A549 (cell line): ENCODE data around the gene FAM174C. TPM values are rescaled to one million over a fixed set of nuclear protein-coding genes. Genes with fewer than 3 reads are reported as not detected.

ENCODE experiments used
- ATAC-seq, 2 experiments: fragments of 200-7000 bp in 1 of 2; fragments of >200 bp in 1 of 2; cut with Nextera tagmentation in 1 of 2; cut with Tn5 transposase in 1 of 2; 3 replicates each; pipeline versions ENCODE4 v1.8.0 to v1.9.1; 2018 to 2020; ENCODE audit warnings: mild to moderate bottlenecking in 1 of 2, moderate library complexity in 1 of 2
- CTCF ChIA-PET: fragments of 300-600 bp; sonication (Branson Sonifier 250); formaldehyde crosslinking; extraction: SDS; loops from one replicate; lab custom pipeline; 2021; ENCODE audit warnings: antibody characterized with exemption, inconsistent platforms; lab: Yijun Ruan, JAX
- POLR2A ChIA-PET: fragments of 350-600 bp; formaldehyde crosslinking; extraction: SDS; loops from one replicate; lab custom pipeline; 2021; ENCODE audit warnings: antibody characterized with exemption, inconsistent platforms; lab: Yijun Ruan, JAX
- DNase-seq, 2 experiments: peaks; one replicate each; pipeline versions ENCODE4 v3.0.0 to v3.0.0-alpha.2; 2011 to 2016; ENCODE audit warnings: low read depth in 1 of 2, low spot score in 1 of 2
- FAIRE-seq: peaks from 2 replicates; lab custom pipeline; 2011; peaks lifted over from hg19 to GRCh38; lab: Jason Lieb, UNC
- H3K27ac ChIP-seq, 2 experiments: fragments of >200 bp; sonication (Bioruptor Twin); formaldehyde crosslinking; 3 replicates each; pipeline ENCODE4 v1.5.1; 2016 to 2017
- H3K4me1 ChIP-seq: fragments of >200 bp; sonication (Bioruptor Twin); formaldehyde crosslinking; 3 replicates; pipeline ENCODE4 v1.6.1; 2016
- H3K4me2 ChIP-seq: fragments of >200 bp; sonication (Bioruptor Twin); formaldehyde crosslinking; 3 replicates; pipeline ENCODE4 v1.6.1; 2016
- H3K4me3 ChIP-seq: fragments of >200 bp; sonication (Bioruptor Twin); formaldehyde crosslinking; 3 replicates; pipeline ENCODE4 v1.5.1; 2016
- H3K9me3 ChIP-seq: fragments of >200 bp; sonication (Bioruptor Twin); formaldehyde crosslinking; 3 replicates; pipeline ENCODE4 v1.6.1; 2016
- EHF ChIP-seq: fragments of 250-450 bp; sonication (Bioruptor Pico); IDR thresholded peaks from 2 replicates; pipeline ENCODE4 v1.5.0; 2020; ENCODE audit warnings: mild to moderate bottlenecking
- ESRRA ChIP-seq: fragments of 150-350 bp; IDR thresholded peaks from 2 replicates; pipeline ENCODE4 v1.6.1; 2014; ENCODE audit warnings: mild to moderate bottlenecking, low read length, borderline replicate concordance
- FOXS1 ChIP-seq: fragments of 250-450 bp; sonication (Bioruptor Pico); IDR thresholded peaks from 2 replicates; pipeline ENCODE4 v1.5.0; 2020; ENCODE audit warnings: mild to moderate bottlenecking, moderate library complexity
- GATA3 ChIP-seq: IDR thresholded peaks from 2 replicates; pipeline ENCODE4 v1.6.1; 2012; ENCODE audit warnings: borderline replicate concordance
- HOXA7 ChIP-seq: fragments of 250-450 bp; sonication (Bioruptor Pico); IDR thresholded peaks from 2 replicates; pipeline ENCODE4 v1.5.0; 2020; ENCODE audit warnings: mild to moderate bottlenecking, moderate library complexity
- HOXB5 ChIP-seq: fragments of 250-450 bp; sonication (Bioruptor Pico); IDR thresholded peaks from 2 replicates; pipeline ENCODE4 v1.5.0; 2020; ENCODE audit warnings: mild to moderate bottlenecking, moderate library complexity
- MAZ ChIP-seq: fragments of 150-350 bp; IDR thresholded peaks from 2 replicates; pipeline ENCODE4 v1.6.1; 2014; ENCODE audit warnings: antibody characterized with exemption, low read depth, low read length, borderline replicate concordance
- POLR2A ChIP-seq: IDR thresholded peaks from 2 replicates; pipeline ENCODE4 v1.6.1; 2012; ENCODE audit warnings: mild to moderate bottlenecking, low read length
- RAD21 ChIP-seq, 2 experiments: fragments of >200 bp in 1 of 2; sonication (Bioruptor Twin) in 1 of 2; formaldehyde crosslinking in 1 of 2; IDR thresholded peaks in 1 of 2; conservative IDR thresholded peaks in 1 of 2; 2 replicates in 1 of 2; 3 replicates in 1 of 2; pipeline ENCODE4 v1.6.1; 2012 to 2018; ENCODE audit warnings: inconsistent platforms in 1 of 2
- RCOR1 ChIP-seq: fragments of 150-350 bp; IDR thresholded peaks from 2 replicates; pipeline ENCODE4 v1.6.1; 2014; ENCODE audit warnings: antibody characterized with exemption, low read length, low read depth
- RFX5 ChIP-seq: fragments of 450-650 bp; IDR thresholded peaks from 2 replicates; pipeline ENCODE4 v1.7.1; 2014; ENCODE audit warnings: antibody characterized with exemption, mild to moderate bottlenecking, moderate library complexity
- SMC3 ChIP-seq: fragments of >200 bp; sonication (Bioruptor Twin); formaldehyde crosslinking; IDR thresholded peaks from 3 replicates; pipeline ENCODE4 v1.6.1; 2018; ENCODE audit warnings: inconsistent platforms
- TFCP2L1 ChIP-seq: fragments of 250-450 bp; sonication (Bioruptor Pico); IDR thresholded peaks from 2 replicates; pipeline ENCODE4 v1.5.0; 2021; ENCODE audit warnings: mild to moderate bottlenecking
- TP53 ChIP-seq: fragments of 250-450 bp; sonication (Bioruptor Pico); IDR thresholded peaks from 2 replicates; pipeline ENCODE4 v1.5.0; 2021; ENCODE audit warnings: mild to moderate bottlenecking, moderate library complexity
- WGBS: methylation state at CpG from one replicate; pipeline ENCODE4 v1.1.6; 2017; ENCODE audit errors: missing lambda C conversion rate; 5-methylcytosine and 5-hydroxymethylcytosine counted together
- polyA plus RNA-seq, 4 experiments: library from polyadenylated mRNA; depleted of rRNA in 3 of 4; stranded (reverse); fragments of >200 nt; fragmentation: RNase III in 1 of 4; extraction: RNeasy Plus Mini Kit Qiagen cat#74134 plus additional on column Dnase treatment in 1 of 4; gene quantifications; 2 replicates in 3 of 4; 3 replicates in 1 of 4; pipeline ENCODE4 v1.2.3, GENCODE V29; 2011 to 2017
- TF ChIP-seq, protein P1 (sequence below): fragments of 250-450 bp; sonication (Bioruptor Pico); IDR thresholded peaks from 2 replicates; pipeline ENCODE4 v1.5.0; 2021; ENCODE audit warnings: mild to moderate bottlenecking, moderate library complexity, borderline replicate concordance
- TF ChIP-seq, protein P2 (sequence below): IDR thresholded peaks from 2 replicates; pipeline ENCODE4 v1.6.1; 2012
- TF ChIP-seq, protein P3 (sequence below): fragments of >200 bp; sonication (Bioruptor Twin); formaldehyde crosslinking; IDR thresholded peaks from 3 replicates; pipeline ENCODE4 v1.5.1; 2016
- TF ChIP-seq, protein P4 (sequence below): IDR thresholded peaks from 2 replicates; pipeline ENCODE4 v1.6.1; 2012
- TF ChIP-seq, protein P5 (sequence below): fragments of 150-350 bp; IDR thresholded peaks from 2 replicates; pipeline ENCODE4 v1.6.1; 2014; ENCODE audit warnings: low read depth, mild to moderate bottlenecking, low read length

FAM174C gene
- polyA plus RNA-seq, 2 of the 4 experiments (the other 2 are of a cell fraction), result 24.8 to 37.1 TPM

DNA sequence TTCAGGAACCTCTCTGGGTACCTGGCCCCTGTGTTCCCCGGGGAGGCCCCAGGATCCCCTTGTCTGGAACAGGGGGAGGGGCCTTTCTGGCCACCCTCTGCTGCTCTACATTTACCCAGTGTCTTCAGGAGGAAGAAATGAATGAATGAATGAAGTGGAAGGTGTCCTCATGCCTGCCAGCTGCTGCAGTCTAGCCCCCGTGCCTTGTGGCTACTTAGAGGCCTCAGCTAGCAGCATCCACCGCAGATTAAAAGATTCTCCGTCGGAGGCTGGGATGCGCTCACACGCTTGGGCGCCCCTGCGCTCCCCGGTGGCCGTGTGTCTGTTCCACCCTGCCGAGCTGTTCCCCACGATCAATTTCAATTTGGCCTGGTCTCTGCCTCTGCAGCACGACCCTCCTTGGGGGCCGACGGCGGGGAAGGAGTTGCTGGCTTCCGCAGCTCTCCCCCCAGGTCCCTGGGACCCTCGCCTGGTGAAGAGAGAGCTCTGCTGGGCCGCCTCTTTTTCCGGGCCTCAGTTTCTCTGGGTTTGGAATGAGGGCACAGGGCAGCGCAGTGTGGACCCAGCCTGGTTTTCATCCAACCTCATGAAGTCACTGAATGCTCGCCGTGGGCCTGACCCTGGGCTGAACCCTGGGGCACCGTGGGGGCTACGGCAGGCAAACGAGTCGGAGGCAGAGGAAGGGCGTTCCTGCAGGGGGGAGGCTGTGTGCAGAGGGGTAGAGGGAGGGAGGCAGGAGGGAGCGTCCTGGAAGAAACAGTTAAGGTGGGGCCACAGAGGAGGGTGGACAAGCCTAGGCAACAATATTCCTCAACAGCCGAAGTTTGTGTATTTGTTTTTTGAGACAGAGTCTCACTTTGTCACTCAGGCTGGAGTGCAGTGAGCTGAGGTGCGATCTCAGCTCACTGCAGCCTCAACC is 38.6 kb downstream of the FAM174C start:
- Histone ChIP-seq H3K4me3 (no peak overlapping the region), H3K9me3 (no peaks in the 10 kb centered on the region), H3K4me2 (peak overlapping the region; percentile 55)
- POLR2A ChIA-PET, result interaction anchor here (1.8 kb wide), 1 partner anchor 39 kb away, joined by 6 read pairs; the partner anchor contains the start of gene FAM174C
- FAIRE-seq (no peak), ATAC-seq (peak in 1 of 2 experiments; percentile 11; a peak in 3 of 6 replicates)
- CTCF ChIA-PET, result interaction anchor here (0.8 to 5.0 kb wide), 13 partner anchors 10 to 89 kb away, joined by 3 to 28 read pairs (median 4); a partner anchor contains a TSS
- TF ChIP-seq, protein P1, sequence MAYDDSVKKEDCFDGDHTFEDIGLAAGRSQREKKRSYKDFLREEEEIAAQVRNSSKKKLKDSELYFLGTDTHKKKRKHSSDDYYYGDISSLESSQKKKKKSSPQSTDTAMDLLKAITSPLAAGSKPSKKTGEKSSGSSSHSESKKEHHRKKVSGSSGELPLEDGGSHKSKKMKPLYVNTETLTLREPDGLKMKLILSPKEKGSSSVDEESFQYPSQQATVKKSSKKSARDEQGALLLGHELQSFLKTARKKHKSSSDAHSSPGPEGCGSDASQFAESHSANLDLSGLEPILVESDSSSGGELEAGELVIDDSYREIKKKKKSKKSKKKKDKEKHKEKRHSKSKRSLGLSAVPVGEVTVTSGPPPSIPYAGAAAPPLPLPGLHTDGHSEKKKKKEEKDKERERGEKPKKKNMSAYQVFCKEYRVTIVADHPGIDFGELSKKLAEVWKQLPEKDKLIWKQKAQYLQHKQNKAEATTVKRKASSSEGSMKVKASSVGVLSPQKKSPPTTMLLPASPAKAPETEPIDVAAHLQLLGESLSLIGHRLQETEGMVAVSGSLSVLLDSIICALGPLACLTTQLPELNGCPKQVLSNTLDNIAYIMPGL (CRISPR knock-in tag), result no peak
- TF ChIP-seq, all 56 proteins: peak for 0
- H3K4me1 ChIP-seq, result peaks cover 25% of the 10 kb centered on the region
- WGBS, result 49% methylated on average over 17 of the region's 32 CpGs
- H3K27ac ChIP-seq, result peak overlapping the region; percentile 70 to 90
- DNase-seq, result peak in 1 of 2 experiments; percentile 34

DNA sequence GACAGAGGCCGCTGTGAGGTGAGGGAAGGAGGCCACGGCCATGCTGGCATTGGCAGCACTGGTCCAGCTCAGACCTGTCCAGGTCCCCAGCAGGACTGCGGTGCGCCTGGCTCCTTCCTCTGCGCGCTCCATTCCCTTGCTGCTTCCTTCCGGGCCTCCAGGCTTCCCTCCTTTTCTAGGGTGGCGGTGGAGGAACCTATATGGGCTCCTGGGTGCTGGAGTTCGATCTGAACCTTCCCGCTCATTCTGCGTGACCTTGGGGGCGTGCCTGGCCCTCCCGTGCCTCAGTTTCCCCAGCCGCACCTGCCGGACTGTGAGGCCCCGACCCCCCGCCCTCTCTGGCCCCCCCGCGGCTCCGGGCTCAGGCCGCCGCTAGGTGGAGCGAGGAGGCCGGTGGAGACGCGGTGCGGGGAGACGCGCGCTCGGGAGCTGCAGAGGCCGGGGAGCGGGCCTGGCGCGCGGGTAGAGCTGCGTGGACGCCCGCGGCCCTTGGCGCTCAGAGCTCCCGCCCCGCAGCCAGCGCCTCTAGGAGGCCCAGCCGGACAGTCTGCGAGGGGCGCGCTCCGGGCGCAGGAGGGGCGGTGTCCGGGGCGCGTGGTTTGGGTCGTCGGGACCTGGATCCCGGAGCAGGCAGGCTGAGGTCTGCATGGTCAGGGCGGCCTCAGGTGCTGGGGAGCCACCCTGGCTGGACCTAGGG is 40.3 kb downstream of the FAM174C start:
- H3K4me2 ChIP-seq, result peak overlapping the region; percentile 75
- 62% methylated on average over 3 of the region's 58 CpGs for WGBS
- H3K27ac ChIP-seq, result peak overlapping the region; percentile 14 to 90; a peak in 4 of 6 replicates
- POLR2A ChIA-PET, result interaction anchor here (0.5 to 1.2 kb wide), 3 partner anchors 10 to 39 kb away, joined by 3 to 4 read pairs (median 3); a partner anchor contains a TSS
- ATAC-seq, result peak; percentile 69 to 80
- H3K4me3 ChIP-seq, result no peak overlapping the region
- peak; percentile 70 for TF ChIP-seq SMC3
- TF ChIP-seq, protein P2, sequence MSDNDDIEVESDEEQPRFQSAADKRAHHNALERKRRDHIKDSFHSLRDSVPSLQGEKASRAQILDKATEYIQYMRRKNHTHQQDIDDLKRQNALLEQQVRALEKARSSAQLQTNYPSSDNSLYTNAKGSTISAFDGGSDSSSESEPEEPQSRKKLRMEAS, result peak; percentile 50
- TF ChIP-seq FOXS1 (CRISPR knock-in tag), result no peak
- TF ChIP-seq, protein P3, sequence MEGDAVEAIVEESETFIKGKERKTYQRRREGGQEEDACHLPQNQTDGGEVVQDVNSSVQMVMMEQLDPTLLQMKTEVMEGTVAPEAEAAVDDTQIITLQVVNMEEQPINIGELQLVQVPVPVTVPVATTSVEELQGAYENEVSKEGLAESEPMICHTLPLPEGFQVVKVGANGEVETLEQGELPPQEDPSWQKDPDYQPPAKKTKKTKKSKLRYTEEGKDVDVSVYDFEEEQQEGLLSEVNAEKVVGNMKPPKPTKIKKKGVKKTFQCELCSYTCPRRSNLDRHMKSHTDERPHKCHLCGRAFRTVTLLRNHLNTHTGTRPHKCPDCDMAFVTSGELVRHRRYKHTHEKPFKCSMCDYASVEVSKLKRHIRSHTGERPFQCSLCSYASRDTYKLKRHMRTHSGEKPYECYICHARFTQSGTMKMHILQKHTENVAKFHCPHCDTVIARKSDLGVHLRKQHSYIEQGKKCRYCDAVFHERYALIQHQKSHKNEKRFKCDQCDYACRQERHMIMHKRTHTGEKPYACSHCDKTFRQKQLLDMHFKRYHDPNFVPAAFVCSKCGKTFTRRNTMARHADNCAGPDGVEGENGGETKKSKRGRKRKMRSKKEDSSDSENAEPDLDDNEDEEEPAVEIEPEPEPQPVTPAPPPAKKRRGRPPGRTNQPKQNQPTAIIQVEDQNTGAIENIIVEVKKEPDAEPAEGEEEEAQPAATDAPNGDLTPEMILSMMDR, result peak; percentile 66
- no peak for TF ChIP-seq TP53
- no peak for TF ChIP-seq RCOR1
- TF ChIP-seq, protein P4, sequence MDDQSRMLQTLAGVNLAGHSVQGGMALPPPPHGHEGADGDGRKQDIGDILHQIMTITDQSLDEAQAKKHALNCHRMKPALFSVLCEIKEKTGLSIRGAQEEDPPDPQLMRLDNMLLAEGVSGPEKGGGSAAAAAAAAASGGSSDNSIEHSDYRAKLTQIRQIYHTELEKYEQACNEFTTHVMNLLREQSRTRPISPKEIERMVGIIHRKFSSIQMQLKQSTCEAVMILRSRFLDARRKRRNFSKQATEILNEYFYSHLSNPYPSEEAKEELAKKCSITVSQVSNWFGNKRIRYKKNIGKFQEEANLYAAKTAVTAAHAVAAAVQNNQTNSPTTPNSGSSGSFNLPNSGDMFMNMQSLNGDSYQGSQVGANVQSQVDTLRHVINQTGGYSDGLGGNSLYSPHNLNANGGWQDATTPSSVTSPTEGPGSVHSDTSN, result no peak
- TF ChIP-seq RAD21 (conservative IDR thresholded peaks at IDR 0.05 in 1 of 2, IDR thresholded peaks at IDR 0.05 in 1 of 2), result peak; percentile 63 to 78
- peak; percentile 100 for TF ChIP-seq MAZ
- no peak for TF ChIP-seq GATA3
- TF ChIP-seq, all 56 proteins: peak for 5
- Histone ChIP-seq H3K9me3 (no peaks in the 10 kb centered on the region), H3K4me1 (peaks cover 25% of the 10 kb centered on the region)
- DNase-seq (peak; percentile 52 to 58), FAIRE-seq (no peak)
- CTCF ChIA-PET, result interaction anchor here (0.6 to 5.0 kb wide), 25 partner anchors 8 to 111 kb away, joined by 3 to 29 read pairs (median 4); a partner anchor contains a TSS

DNA sequence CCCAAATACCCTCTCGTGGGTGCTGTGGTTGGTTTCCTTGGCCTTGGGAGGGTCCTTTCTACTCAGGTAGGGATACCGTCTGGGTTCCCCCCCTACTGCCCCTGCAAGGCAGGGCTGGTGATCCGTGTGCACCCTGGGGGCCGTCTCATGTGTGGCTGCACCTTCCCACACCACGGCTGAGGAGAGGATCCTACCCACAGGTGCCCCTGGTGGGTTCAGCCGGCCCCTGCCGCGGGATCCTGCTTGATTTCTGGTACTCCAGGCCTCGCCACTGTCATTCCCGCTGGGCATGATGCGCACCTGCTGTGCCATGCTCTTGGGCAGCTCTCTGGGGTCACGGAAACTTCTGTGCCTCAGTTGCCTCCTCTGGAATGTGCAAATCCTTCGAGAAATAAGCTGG is 41.1 kb downstream of the FAM174C start:
- no peak overlapping the region for H3K27ac ChIP-seq
- POLR2A ChIA-PET, result interaction anchor here (1.1 to 1.2 kb wide), 2 partner anchors 9 to 38 kb away, joined by 3 read pairs; a partner anchor contains a TSS
- ATAC-seq (no peak), DNase-seq (no peak), FAIRE-seq (no peak)
- WGBS, result 87% methylated on average over 8 of the region's 13 CpGs
- H3K4me2 ChIP-seq, result no peak overlapping the region
- H3K4me1 ChIP-seq, result peaks cover 28% of the 10 kb centered on the region
- no peaks in the 10 kb centered on the region for H3K9me3 ChIP-seq
- H3K4me3 ChIP-seq, result no peak overlapping the region
- CTCF ChIA-PET, result interaction anchor here (0.8 to 5.0 kb wide), 18 partner anchors 8 to 97 kb away, joined by 3 to 29 read pairs (median 6); a partner anchor contains a TSS
- TF ChIP-seq GATA3, result no peak
- TF ChIP-seq, protein P5, sequence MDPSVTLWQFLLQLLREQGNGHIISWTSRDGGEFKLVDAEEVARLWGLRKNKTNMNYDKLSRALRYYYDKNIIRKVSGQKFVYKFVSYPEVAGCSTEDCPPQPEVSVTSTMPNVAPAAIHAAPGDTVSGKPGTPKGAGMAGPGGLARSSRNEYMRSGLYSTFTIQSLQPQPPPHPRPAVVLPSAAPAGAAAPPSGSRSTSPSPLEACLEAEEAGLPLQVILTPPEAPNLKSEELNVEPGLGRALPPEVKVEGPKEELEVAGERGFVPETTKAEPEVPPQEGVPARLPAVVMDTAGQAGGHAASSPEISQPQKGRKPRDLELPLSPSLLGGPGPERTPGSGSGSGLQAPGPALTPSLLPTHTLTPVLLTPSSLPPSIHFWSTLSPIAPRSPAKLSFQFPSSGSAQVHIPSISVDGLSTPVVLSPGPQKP, result no peak
- no peak for TF ChIP-seq FOXS1 (CRISPR knock-in tag)
- TF ChIP-seq RFX5, result no peak
- no peak for TF ChIP-seq HOXA7 (CRISPR knock-in tag)
- TF ChIP-seq HOXB5 (CRISPR knock-in tag), result no peak
- no peak for TF ChIP-seq TFCP2L1 (CRISPR knock-in tag)
- TF ChIP-seq, protein P3, result no peak
- no peak for TF ChIP-seq EHF (CRISPR knock-in tag)
- TF ChIP-seq POLR2A, result no peak
- TF ChIP-seq ESRRA, result no peak
